NCI-H1436 (cell line): ENCODE data around the gene DPYSL3.

Experiments used
- DNase-seq: peaks from one replicate; lab custom pipeline; 2025; lab: John Stamatoyannopoulos, UW

Gene DPYSL3

GRCh38 chr5:147403651-147404640, 105.9 kb downstream of the DPYSL3 start:
- no peak for DNase-seq

DNA sequence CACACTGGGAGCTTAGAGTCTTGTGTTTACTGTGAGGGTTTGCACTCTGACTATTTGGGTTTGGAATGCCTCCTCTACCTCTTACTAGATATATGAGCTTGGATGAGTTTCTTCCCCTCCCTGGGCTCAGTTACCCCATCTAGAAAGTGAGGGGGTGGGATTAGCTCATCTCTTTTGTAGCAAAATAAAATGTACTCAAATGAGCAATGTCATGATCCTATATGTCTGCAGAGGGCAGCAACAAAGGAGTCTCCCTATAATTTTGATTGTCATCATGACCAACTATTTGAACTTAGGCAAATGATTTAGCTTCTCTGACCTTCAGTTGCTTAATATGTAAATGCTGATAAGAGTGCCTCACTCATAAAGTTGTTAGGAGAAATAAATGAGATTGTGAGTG, 109.0 kb downstream of the DPYSL3 start:
- no peak for DNase-seq

GRCh38 chr5:147400126-147400809, 109.6 kb downstream of the DPYSL3 start:
- DNase-seq: no peak

- no peak for DNase-seq
Measured at GRCh38 chr5:147398860-147399259, 111.0 kb downstream of the DPYSL3 start.

DNA sequence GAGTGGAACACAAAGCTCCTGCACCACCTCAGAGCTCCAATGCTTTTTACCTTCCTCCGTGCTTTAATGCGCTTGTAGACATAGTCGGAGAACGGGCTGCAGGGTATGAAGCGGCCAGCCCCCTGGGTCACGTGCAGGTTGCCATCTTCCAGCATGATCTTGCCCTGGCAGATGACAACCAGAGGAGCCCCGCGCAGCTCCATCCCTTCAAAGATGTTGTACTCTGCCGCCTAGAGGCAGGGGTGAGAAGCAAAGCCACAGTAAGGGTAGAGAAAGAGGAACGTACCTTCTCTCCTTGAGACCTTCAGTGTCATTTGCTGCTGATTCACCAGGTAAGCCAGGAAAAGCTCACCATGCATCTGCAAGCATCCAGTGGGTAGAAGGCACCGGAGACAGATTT, 112.3 kb downstream of the DPYSL3 start:
- no peak for DNase-seq

DNA sequence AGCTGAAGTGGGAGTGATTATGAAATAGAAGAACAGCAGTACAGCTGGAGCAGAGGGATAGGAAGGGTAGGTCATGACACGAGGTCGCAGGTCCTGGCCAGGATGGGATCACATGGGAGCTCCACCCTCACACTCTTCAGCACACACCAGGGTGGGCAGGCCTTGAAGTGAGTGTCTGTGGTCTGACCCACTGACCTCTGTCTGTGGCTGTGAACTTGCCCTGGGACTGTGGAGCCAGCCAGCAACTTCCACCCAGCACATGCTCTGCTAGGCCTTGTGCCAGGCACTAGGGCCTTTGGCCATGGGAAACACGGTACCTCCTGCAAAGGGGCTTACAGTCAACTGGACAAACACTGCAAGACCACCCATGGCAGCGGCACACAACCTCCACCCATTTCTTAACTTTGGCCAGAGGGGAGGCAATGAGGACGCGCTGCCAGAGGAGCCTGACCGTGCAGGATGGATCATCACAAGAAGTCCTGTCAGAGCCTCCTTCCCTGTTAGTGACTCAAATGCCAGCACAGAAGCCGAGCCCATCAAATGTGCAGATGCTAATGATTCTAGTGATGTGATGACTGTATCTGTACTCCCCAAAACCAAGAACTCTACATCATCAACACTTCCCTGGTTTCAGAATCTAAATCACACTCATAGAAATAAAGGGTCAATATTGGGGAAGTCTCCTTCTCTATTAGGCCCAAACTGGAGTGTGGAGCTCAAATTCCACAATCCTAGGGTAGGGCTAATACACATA, 113.6 kb downstream of the DPYSL3 start:
- DNase-seq: no peak

GRCh38 chr5:147393874-147394672, 115.8 kb downstream of the DPYSL3 start:
- no peak for DNase-seq

DNA sequence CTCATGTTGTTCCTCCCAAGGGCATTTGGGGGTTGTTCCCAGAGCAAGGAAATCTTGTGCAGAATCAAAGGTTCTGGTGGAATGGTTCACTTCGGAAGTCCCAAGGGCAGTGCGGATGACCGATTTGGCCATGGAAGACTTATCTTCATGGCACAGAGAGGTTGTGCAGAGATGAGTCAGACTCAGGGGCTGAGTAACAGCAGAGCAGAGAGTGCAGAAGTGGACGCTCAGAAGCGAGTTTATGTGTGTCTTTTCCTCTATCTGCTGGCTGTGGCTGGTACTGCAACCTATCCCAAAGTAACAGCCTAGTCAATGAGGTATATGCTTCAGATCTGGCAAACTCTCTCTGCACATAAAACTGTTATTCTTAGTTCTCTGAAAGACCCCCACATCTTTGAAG, 118.1 kb downstream of the DPYSL3 start:
- DNase-seq: no peak

DNA sequence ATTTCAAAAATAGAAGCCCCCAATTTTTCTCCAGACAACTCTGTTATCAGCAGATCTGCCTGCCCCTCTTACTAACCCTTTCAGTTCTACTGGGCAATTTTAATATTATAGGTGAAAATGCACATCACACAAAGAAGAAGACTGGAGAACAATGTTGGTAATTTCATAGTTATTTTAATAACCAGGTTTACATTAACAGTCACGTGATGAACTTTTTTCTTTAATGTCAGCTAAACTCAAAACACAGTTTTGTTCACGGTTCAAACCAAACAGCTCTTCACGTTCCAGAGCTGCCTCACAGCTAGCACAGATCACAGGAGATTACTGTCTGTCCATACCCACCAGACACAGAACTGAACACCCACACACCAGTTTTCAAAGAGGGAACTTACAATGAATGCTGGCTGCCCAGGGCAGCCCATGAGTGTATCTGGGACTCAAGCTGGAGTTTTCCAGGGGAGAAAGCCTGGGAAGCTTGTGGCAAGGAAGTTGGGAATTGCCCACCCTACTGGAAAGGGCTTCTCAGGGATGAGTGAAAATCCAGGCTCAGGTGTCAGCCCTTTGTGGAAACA, 119.1 kb downstream of the DPYSL3 start:
- no peak for DNase-seq

DNA sequence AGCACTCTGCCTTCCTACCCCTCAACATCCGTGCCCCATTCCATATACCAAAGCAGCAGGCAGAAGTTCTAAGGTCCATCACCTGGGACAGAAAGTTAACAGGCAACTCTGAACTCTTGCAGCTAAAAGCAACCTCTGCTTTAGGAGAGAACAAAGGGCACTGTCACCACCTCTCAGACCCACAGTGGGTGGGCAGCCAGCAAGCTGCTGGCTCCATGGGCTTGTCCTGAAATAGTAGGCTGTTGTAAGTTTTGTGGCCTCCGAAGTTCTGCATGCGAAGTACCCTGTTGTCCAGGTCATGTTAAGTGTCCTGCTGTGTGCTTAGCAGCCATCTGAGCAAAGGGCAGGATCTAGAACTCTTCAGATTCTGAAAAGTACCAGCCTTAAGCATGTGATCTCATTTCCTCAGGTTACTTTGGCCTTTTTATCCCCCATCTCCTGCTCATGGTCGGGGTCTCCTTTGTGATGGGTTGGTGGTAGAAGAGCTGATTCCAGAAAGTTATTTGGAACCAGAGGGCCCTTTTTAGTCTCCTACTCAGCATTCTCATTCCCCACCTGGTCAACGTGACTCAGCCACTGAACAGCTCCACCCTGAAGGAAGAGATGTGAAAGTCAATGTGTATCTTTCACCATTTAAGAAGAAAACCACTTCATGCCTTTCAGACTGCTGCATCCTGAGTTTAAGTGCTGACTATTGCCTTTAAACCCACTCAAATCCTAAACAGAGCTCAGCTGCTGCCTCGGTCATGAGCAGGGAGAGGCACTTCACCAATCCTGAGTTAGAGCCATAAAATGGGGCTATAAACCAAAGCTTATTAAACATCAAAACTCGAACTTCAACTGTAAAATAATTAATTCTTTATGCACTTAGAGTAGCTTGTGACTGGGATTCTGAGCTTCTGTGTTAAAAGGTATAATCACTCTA, 121.4 kb downstream of the DPYSL3 start:
- no peak for DNase-seq

- no peak for DNase-seq
Measured at GRCh38 chr5:147387109-147387508, 122.8 kb downstream of the DPYSL3 start.

- DNase-seq: no peak
Measured at GRCh38 chr5:147384346-147385193, 125.3 kb downstream of the DPYSL3 start.

DNA sequence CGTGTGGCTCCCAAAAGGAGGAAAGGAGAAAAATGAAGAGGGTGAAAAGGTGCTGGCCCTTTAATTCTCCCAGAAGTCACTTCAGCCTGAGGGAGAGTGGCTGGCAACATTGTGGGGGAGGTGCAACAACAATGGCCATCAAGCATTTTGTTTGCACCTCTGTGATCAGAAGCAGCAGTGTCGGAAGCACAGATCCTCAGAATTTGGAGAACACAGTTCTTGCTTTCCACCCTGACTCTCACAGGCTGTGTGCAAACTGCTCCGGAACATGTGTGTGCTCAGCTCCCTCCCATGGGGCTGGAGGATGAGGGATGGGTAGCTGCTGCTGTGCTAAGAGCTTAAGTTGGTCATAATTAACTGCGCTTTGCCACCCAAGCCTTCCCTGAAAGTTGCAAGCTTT, 127.1 kb downstream of the DPYSL3 start:
- no peak for DNase-seq

DNA sequence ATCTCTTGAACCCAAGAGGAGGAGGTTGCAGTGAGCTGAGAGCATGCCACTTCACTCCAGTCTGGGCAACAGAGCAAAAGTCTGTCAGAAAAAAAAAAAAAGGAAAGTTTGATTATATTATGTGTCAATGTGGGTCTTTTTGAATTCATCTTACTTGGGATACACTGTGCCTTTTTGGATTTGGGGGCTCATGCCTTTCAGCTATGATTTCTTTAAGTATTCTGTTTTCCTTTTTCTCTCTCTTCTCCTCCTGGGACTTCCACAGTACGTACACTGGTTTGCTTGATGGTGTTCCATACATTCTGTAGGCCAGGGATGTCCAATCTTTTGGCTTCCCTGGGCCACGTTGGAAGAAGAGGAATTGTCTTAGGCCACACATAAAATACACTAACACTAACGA, 128.3 kb downstream of the DPYSL3 start:
- DNase-seq: no peak

GRCh38 chr5:147377682-147378081, 132.2 kb downstream of the DPYSL3 start:
- DNase-seq: no peak

DNA sequence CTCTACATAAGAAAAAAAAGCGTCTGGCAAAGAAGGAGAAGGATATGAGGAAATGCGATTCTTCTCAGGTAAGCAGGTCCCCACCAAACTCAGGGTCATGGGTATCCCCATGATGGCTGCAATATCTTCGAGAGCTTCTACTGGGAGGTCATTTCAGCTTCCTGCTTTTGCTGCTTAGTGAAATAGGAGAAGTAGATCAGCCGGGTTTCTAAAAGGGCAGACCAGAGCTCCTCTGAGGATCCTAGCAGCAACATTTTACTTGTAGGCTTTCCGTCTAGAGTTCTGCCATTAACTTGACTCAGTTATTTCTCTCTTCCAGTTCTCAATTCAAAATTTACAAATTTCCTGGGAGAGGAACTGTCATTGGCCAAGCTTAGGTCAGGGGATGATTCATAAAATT, 134.7 kb downstream of the DPYSL3 start:
- DNase-seq: no peak

- DNase-seq: no peak
Measured at GRCh38 chr5:147373328-147373727, 136.5 kb downstream of the DPYSL3 start.

DNA sequence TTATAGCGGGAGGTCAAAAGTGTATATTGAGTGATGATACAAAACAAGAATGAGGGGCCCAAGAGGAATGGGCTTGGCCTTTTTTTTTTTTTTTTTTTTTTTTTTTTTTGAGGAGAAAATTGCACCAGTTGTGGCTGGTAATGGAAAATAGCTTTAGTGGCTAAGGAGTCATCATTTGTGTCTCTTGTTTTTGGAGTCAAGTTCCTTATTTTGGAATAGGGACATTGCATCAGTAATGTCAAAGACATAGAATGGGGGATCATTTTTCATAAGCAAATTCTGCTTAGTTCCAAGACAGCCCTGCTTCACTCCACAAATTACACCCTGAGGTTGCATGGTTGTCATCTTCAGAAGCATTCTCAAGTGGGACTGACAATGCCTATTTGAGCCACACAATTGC, 137.7 kb downstream of the DPYSL3 start:
- DNase-seq: no peak

DNA sequence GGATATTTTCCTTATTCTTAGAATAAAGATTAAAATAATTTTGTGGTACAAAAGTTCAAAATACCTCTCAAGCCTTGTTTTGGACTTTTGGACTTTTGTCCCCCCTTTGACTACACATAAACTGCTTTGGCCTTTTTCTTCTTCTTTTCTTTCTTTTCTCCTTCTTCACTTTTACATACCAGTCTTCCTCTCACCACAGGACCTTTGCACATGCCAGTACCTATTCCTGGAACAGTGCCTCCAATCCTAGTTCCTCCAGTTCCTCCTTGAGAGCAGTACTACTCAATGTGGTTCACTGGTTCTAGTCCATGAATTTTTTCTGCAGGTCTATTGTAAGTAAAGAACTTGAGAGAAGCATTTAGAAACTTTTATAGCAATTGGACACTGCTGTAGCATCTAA, 138.6 kb downstream of the DPYSL3 start:
- DNase-seq: no peak
